Middle frontal gyrus (tissue), 1 donor: ENCODE measurements around the gene SLC30A2.

ENCODE experiments used
- DNase-seq: peaks from one replicate; pipeline ENCODE4 v3.0.0-alpha.2; 2015; ENCODE audit warnings: low spot score; ENCODE audit errors: extremely low spot score

Gene SLC30A2

GRCh38 chr1:26023009-26023408 lies 22.9 kb downstream of the SLC30A2 start:
- DNase-seq, result no peak

DNA sequence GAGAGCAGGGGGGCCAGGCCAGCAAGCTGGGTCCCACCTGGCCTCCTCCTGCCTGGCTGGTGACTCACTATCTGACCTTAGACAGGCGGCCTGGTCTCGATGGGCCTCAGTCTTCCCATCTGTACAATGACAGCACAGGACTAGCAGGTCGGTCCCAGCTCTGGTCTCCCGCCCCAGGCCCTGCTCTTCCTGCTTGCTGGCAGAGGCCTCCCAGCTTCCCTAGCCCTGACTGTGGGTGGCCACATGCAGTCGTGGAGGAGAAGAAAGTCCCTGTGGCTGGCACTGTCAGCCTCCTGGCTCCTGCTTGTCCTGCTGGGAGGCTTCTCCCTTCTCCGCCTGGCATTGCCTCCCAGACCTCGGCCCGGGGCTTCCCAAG lies 23.5 kb downstream of the SLC30A2 start:
- DNase-seq, result no peak

- DNase-seq, result no peak
Observed at GRCh38 chr1:26021647-26022403, 24.1 kb downstream of the SLC30A2 start, which contains the start of gene EXTL1. Gene EXTL1 (plus strand): TSS chr1:26021775. CDS start chr1:26022647, 872 bp downstream.

- DNase-seq, result no peak
Observed at GRCh38 chr1:26020941-26021646, 24.8 kb downstream of the SLC30A2 start.

DNA sequence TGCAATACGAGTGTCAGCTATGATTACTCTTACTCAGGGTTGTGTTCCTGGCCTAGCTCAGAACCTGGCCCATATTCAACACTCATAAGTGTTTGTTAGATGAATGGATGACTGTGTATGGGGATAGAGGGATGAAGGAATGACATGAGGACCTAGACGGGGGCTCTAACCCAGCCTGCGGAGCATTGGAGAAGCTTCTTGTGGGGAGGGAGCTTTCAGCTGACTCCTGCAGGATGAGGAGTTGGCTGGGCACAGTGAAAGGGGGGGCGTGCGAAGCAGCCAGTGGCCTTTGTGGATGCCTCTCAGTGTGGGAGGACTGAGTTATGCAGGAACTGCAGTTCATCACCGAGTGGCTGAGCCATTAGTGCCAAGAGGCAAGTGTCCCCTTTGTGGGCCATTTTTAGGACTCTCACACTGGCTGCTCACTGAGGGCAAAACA lies 25.6 kb downstream of the SLC30A2 start:
- no peak for DNase-seq

GRCh38 chr1:26019641-26020315 lies 26.1 kb downstream of the SLC30A2 start:
- no peak for DNase-seq

DNA sequence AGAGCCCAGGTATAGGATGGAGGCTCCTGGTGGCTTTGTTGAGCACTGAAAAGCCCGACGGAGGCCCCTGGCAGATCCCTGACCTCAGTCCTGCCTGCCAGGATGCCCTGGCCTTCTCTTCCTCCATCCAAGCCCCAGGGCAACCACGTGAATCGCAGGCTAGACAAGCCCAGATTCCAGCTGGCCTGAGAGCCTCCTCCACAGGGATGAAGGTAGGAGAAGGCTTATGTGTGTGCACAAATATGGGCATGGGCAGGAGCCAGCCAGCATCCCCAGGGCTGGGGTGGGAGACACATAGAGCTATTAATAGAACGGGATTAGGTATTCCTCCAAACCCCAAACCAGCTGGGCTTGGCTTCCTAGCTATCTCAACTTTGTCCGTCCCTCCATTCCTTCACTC lies 28.3 kb downstream of the SLC30A2 start:
- DNase-seq, result no peak

DNA sequence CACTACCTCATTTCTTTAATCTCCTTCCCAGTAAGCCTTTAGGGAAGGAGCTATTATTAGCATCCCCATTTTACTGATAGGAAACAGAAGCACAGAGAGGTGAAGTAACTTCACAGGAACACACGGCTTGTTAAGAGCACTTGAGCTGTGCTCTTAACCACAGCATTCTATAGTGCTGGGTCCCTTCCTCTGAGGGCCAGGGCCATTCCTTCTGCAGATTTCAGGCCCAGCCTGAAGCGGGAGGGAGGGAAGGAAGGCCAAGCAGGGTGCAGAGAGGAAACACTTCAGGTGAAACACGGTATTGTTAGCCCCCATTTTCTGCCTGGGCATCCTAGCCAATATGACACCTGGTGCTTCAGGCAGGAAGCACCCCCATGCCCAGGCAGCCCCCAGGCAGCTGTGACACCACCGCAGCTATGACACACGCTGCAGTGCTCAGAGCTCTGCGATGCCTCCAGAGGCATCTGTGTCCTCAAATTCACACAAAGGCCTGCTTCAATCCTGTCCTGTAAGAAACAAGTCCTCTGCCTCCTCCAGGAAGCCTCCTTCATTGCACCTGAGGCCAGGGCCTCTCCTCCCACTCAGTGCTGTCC lies 28.9 kb downstream of the SLC30A2 start:
- no peak for DNase-seq

DNA sequence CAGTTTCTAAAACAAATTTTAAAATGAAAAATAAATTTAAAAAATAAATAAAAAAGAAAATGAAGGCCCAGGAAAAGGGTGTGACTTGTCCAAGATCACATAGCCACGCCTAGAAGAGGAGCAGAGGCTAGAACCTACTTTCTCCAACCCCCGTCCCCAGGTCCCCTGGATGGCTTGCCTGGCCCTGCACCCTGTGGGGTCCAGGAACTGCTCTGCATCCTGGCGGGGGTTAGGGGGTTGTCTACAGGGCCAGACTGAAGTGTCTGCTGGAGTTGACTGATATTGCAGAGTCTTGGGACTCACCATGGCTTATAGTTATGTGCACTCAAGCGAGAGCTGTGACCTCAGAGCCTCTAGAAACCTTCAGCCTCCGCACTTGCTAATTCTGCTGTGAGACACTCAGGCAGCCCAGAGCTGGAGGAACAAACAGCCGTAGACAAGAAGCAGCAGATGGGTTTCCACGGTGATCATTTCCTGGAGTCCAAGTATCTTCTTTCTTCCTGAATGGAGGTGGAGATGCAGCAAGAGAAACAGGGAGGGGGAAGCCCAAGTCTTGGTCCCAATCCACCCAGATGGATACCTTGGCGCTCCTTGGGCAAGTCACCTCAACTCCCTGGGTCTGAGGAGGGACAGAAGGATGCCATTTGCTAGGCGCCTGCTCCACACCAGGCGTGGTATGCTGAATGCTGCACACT lies 29.5 kb downstream of the SLC30A2 start:
- peak; percentile 62 for DNase-seq

GRCh38 chr1:26015358-26015757 lies 30.6 kb downstream of the SLC30A2 start:
- DNase-seq, result no peak

DNA sequence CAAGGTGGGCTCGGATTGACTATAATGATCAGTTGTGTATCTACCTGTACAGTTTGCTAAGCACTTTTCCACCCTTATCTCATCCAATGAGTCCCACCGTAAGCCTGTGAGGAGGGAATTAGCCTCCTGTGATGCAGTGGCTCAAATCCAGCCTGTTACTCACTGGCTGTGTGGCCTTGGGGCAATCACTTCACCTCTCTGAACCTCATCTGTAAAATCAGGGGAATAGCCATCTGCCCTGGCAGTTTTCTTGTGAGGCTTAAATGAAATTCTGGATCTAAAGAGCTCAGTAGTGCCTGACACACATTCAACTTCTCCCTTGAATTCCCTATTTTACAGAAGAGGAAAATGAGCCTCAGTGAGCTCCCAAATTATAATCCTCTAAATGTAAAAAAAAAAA lies 31.7 kb downstream of the SLC30A2 start:
- no peak for DNase-seq

DNA sequence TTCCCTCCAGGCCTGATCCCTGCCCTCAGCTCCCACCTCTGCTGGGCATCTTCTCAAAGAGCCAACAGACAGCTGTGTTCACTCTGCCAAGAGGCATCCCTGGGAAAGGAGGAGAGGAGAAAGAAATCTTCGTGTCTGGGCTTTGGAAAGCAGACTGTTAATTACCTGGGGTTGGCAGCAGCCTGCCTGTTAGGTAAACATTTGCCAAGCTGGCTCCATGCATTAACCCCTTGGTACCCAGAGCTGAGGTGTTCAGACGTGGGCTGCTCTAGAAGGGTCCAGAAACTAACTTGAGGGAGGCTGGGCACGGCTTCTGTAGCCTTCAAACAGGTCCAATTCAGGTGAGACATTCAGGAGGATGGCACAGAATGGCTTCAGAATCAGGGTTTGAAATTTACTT lies 33.1 kb downstream of the SLC30A2 start:
- DNase-seq, result no peak

DNA sequence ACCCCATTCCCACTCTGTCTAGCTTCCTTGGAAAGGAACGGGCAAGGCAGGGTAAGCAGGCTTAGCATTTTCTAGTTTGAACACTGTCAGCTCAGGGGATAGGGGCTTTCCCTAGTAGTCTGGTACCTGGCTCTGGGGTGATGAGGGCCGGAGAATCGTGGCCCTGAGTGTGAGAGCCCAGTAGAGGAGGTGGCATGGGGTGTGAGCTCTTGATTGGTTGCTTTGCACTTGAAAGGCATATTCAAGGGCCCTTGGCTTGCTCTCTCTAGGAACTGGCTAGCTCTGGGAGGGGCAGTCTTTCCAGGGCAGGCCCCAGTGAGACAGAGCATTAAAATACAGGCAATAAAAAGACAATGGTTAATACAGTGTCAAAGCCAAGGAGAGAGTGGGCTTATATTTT lies 35.1 kb downstream of the SLC30A2 start:
- DNase-seq, result no peak

GRCh38 chr1:26009796-26010447 lies 36.0 kb downstream of the SLC30A2 start:
- DNase-seq, result no peak

DNA sequence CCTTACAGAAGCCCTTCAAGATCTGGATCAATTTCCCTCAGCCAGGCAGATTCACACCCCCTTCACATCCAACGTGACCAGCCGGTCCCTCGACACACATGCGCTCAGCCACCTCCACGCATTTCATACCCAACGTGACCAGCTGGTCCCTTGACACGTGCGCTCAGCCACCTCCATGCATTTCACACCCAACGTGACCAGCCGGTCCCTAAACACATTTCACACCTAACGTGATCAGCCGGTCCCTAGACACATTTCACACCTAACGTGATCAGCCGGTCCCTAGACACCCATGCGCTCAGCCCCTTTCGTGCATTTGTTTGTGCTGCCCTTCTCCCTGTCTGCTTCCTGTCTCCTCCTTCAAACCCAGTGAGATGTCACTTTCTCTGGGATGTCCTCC lies 39.2 kb downstream of the SLC30A2 start:
- DNase-seq, result no peak

- DNase-seq, result no peak
Observed at GRCh38 chr1:26005434-26006105, 40.3 kb downstream of the SLC30A2 start.

- no peak for DNase-seq
Observed at GRCh38 chr1:26003756-26004155, 42.2 kb downstream of the SLC30A2 start.

DNA sequence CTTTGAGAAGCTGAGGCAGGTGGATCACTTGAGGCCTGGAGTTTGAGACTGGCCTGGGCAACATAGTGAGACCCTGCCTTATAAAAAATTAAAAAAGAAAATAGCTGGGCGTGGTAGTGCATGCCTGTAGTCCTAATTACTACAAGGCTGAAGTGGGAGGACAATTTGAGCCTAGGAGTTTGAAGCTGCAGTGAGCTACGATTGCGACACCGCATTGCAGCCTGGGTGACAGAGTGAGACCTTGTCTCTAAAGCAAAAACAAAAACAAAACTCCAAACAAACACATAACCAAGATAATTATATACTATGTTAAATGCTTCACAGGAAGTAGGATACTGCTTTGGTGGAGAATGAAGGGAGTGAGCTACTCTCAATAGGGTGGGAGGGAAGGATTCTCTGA lies 42.7 kb downstream of the SLC30A2 start:
- no peak for DNase-seq

DNA sequence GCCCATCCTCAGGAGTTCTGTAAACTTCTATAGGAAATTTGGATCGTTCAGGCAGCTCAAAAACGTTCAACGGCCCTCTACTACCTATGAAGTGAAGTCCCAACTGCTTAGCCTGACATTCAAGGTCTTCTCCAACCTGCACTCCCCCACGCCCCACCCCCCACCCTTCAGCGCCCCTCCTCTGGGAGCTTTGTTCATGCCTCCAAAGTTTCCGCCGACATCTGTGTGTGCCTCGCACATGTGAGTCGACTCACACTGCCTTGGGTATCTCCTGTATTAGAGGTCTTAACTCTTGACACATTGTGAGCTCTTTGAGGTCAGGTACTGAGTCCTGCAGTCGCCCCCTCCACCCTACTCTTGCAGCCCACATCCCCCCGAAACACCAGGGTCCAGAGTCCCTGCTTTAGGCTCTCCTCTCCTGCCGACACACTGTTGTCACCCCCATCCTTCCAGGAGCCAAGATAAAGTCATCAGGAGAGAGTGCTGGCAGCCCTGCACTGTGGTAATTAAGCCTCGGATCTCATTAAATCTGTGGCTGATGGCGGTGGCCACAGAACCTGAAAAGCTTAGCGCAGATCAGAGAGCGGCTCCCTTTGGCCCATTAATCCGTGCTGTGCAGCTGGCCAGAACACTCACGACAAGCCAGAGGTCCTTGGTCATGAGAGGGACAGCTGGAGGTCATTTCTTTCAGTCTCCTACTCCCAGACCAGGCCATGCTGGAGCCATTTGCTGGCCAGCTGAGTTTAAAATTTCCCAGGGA lies 46.7 kb downstream of the SLC30A2 start:
- DNase-seq, result no peak
